Measurements from ENCODE around the gene EDEM2. TPM values are rescaled to one million over a fixed set of nuclear protein-coding genes. Genes with fewer than 3 reads are reported as not detected.

EDEM2 gene
- total RNA-seq, 1 experiment from 2014 or later, result 22.8 TPM

DNA sequence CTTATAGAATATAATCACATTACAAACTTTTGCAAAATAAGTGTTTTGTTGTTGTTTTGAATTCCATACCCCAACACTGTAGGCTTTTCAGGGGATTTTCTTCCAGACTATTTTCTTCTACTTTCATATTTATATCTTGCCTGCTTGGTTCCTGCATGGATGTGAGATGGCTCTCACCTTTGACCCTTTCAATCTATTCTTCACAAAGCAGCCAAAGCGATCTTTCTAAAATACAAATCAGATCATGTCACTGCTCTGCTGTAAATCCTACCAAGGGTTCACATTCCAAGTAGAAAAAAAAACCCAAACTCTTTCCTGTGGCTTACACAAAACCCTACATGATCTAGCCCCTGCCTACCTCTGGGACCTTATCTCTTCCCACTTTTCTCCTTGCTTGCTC lies 29.5 kb downstream of the EDEM2 start:
- H3K4me3 ChIP-seq (replicated peaks in 1 of 2; ENCODE audit: low read depth in 1 of 2, low read length in 2 of 2), result no peak overlapping the region
- no peak overlapping the region for H3K9ac ChIP-seq (ENCODE audit: low read length)
- ChIA-PET RAD21 (ENCODE audit: low non-redundant PET in 1 of 2, low total read pairs in 2 of 2, uncharacterized antibody in 2 of 2, unreplicated experiment in 2 of 2) (no interaction called here), CTCF (no interaction called here), POLR2A (no interaction called here)
- H3K9me3 ChIP-seq (ENCODE audit: control insufficient read depth in 1 of 2, insufficient read depth in 1 of 2, low read depth in 1 of 2, low read length in 2 of 2), result no peaks in the 10 kb centered on the region
- intact Hi-C loops (cut with micrococcal nuclease), result no loop called here
- no peak overlapping the region for H3K4me2 ChIP-seq (ENCODE audit: low read length)
- no peak overlapping the region for H2AFZ ChIP-seq (ENCODE audit: low read depth, low read length, poor library complexity, severe bottlenecking)
- no peaks in the 10 kb centered on the region for H4K20me1 ChIP-seq (ENCODE audit: insufficient read depth)
- no TSS peak for BruUV-seq (replicated peaks)
- H3K79me2 ChIP-seq (ENCODE audit: insufficient read depth, low read length), result no peaks in the 10 kb centered on the region
- DNase-seq (ENCODE audit: low read depth, low spot score) (no peak), ATAC-seq (no peak)
- no peak for TF ChIP-seq POLR2A (IDR thresholded peaks at IDR 0.05; ENCODE audit: borderline replicate concordance, extremely low read depth, insufficient read depth, insufficient read length)
- TF ChIP-seq ZFX (IDR thresholded peaks at IDR 0.05), result no peak
- TF ChIP-seq SIN3A (IDR thresholded peaks at IDR 0.05; ENCODE audit: low read depth), result no peak
- no peak for TF ChIP-seq ATF3 (IDR thresholded peaks at IDR 0.05)
- TF ChIP-seq POLR2AphosphoS5 (IDR thresholded peaks at IDR 0.05; ENCODE audit: low read depth, low read length), result no peak
- TF ChIP-seq ELF1 (IDR thresholded peaks at IDR 0.05; ENCODE audit: borderline replicate concordance, low read depth), result no peak
- TF ChIP-seq, protein P1, sequence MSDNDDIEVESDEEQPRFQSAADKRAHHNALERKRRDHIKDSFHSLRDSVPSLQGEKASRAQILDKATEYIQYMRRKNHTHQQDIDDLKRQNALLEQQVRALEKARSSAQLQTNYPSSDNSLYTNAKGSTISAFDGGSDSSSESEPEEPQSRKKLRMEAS (IDR thresholded peaks at IDR 0.05), result no peak
- TF ChIP-seq YY1 (IDR thresholded peaks at IDR 0.05; ENCODE audit: extremely low read depth, insufficient replicate concordance, low read depth, low read length), result no peak
- TF ChIP-seq CBX3 (IDR thresholded peaks at IDR 0.05; ENCODE audit: low read depth), result no peak
- TF ChIP-seq EZH2phosphoT487 (IDR thresholded peaks at IDR 0.05; ENCODE audit: borderline replicate concordance), result no peak
- H3K27me3 ChIP-seq (ENCODE audit: insufficient read depth, low read length), result no peaks in the 10 kb centered on the region
- H3K4me1 ChIP-seq (ENCODE audit: control insufficient read depth in 1 of 2, insufficient read depth in 2 of 2, low read length in 2 of 2), result no peaks in the 10 kb centered on the region
- no peaks in the 10 kb centered on the region for H3K9me2 ChIP-seq (ENCODE audit: insufficient read depth)
- no peak overlapping the region for H3K27ac ChIP-seq (ENCODE audit: low read depth, low read length)
- peaks cover 7 to 11% of the 10 kb centered on the region in 2 experiments; a peak in 2 of 4 replicates for H3K36me3 ChIP-seq (ENCODE audit: control insufficient read depth in 1 of 2, insufficient read depth in 2 of 2, low read length in 2 of 2)

DNA sequence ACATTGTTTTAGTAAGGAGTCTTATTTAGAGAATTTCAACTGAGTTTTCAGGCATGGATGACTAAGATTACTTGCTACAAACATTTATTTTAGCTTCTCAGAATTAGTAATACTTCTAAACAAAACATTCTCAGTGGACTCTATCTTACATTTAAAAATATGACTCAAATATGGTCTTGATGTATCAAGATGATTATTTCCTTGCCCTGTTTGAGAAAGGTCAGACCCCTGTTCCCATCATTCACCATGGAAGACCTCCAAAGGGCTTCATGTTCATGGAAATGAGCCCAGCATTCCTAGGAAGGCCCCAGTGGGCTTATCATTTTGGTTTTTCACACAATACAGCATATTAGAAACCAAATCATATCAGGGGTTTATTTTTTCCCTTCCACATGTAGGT lies 29.9 kb downstream of the EDEM2 start:
- Histone ChIP-seq H3K79me2 (ENCODE audit: insufficient read depth, low read length) (no peaks in the 10 kb centered on the region), H3K27me3 (ENCODE audit: insufficient read depth, low read length) (no peaks in the 10 kb centered on the region), H3K36me3 (ENCODE audit: control insufficient read depth in 1 of 2, insufficient read depth in 2 of 2, low read length in 2 of 2) (peaks cover 6 to 10% of the 10 kb centered on the region in 2 experiments; a peak in 2 of 4 replicates), H3K4me2 (ENCODE audit: low read length) (no peak overlapping the region), H3K27ac (ENCODE audit: low read depth, low read length) (no peak overlapping the region), H3K9me3 (ENCODE audit: control insufficient read depth in 1 of 2, insufficient read depth in 1 of 2, low read depth in 1 of 2, low read length in 2 of 2) (no peaks in the 10 kb centered on the region), H4K20me1 (ENCODE audit: insufficient read depth) (no peaks in the 10 kb centered on the region), H3K4me1 (ENCODE audit: control insufficient read depth in 1 of 2, insufficient read depth in 2 of 2, low read length in 2 of 2) (no peaks in the 10 kb centered on the region), H3K9ac (ENCODE audit: low read length) (no peak overlapping the region), H3K4me3 (replicated peaks in 1 of 2; ENCODE audit: low read depth in 1 of 2, low read length in 2 of 2) (no peak overlapping the region), H3K9me2 (ENCODE audit: insufficient read depth) (no peaks in the 10 kb centered on the region), H2AFZ (ENCODE audit: low read depth, low read length, poor library complexity, severe bottlenecking) (no peak overlapping the region)
- BruUV-seq (replicated peaks), result no TSS peak
- ChIA-PET RAD21 (ENCODE audit: low non-redundant PET in 1 of 2, low total read pairs in 2 of 2, uncharacterized antibody in 2 of 2, unreplicated experiment in 2 of 2) (no interaction called here), POLR2A (no interaction called here), CTCF (no interaction called here)
- ATAC-seq (no peak), DNase-seq (ENCODE audit: low read depth, low spot score) (no peak)
- intact Hi-C loops (cut with micrococcal nuclease), result no loop called here
- TF ChIP-seq CBX3 (IDR thresholded peaks at IDR 0.05; ENCODE audit: low read depth) (no peak), ATF3 (IDR thresholded peaks at IDR 0.05) (no peak), CTCF (IDR thresholded peaks at IDR 0.05 in 2 of 3, conservative IDR thresholded peaks at IDR 0.05 in 1 of 3; ENCODE audit: borderline replicate concordance in 1 of 3, insufficient read depth in 1 of 3, low read depth in 2 of 3, low read length in 2 of 3) (no peak), YY1 (IDR thresholded peaks at IDR 0.05; ENCODE audit: extremely low read depth, insufficient replicate concordance, low read depth, low read length) (no peak), ZFX (IDR thresholded peaks at IDR 0.05) (no peak), FOSL1 (IDR thresholded peaks at IDR 0.05; ENCODE audit: low read depth) (no peak), RAD21 (IDR thresholded peaks at IDR 0.05; ENCODE audit: low read depth) (no peak), POLR2A (IDR thresholded peaks at IDR 0.05; ENCODE audit: borderline replicate concordance, extremely low read depth, insufficient read depth, insufficient read length) (no peak), TCF7L2 (IDR thresholded peaks at IDR 0.05; ENCODE audit: borderline replicate concordance, extremely low read depth, insufficient read depth, insufficient read length) (no peak), EZH2 (IDR thresholded peaks at IDR 0.05) (no peak), EZH2phosphoT487 (IDR thresholded peaks at IDR 0.05; ENCODE audit: borderline replicate concordance) (no peak), SIN3A (IDR thresholded peaks at IDR 0.05; ENCODE audit: low read depth) (no peak), ZNF274 (IDR thresholded peaks at IDR 0.05; ENCODE audit: low read depth, low read length) (no peak), SRF (IDR thresholded peaks at IDR 0.05; ENCODE audit: low read depth) (no peak)
- TF ChIP-seq, protein P1 (IDR thresholded peaks at IDR 0.05), result no peak

Measured in HCT116 (cell line).